AG04450 (cell line): ENCODE data around the gene ACSF3. TPM values are rescaled to one million over a fixed set of nuclear protein-coding genes. Genes with fewer than 3 reads are reported as not detected.

Experiments used
- CTCF ChIA-PET: fragments of 300-600, 350-600 bp; formaldehyde crosslinking; extraction: SDS; loops from one replicate; lab custom pipeline; 2022; ENCODE audit warnings: antibody characterized with exemption, inconsistent platforms; lab: Charles Lee
- POLR2A ChIA-PET: fragments of 350-600 bp; formaldehyde crosslinking; extraction: SDS; loops from one replicate; lab custom pipeline; 2021; ENCODE audit warnings: antibody characterized with exemption, inconsistent platforms; lab: Yijun Ruan, JAX
- DNase-seq: peaks from one replicate; pipeline ENCODE4 v3.0.0-alpha.2; 2011; ENCODE audit warnings: low read depth, low spot score
- H3K27ac ChIP-seq: one replicate; pipeline ENCODE4 v1.5.1; 2012; ENCODE audit warnings: low read depth, low read length, control low read depth
- H3K27me3 ChIP-seq: one replicate; pipeline ENCODE4 v1.6.0; 2012; ENCODE audit warnings: low read length; ENCODE audit not compliant: control insufficient read depth, insufficient read depth
- H3K4me3 ChIP-seq: 2 replicates; pipeline ENCODE4 v1.5.1; 2011; ENCODE audit warnings: mild to moderate bottlenecking, low read depth, low read length, control low read depth
- H3K9me3 ChIP-seq: 2 replicates; pipeline ENCODE4 v1.5.1; 2012; ENCODE audit warnings: low read length; ENCODE audit not compliant: control insufficient read depth, insufficient read depth
- CTCF ChIP-seq: IDR thresholded peaks from 2 replicates; pipeline ENCODE4 v1.5.1; 2011; ENCODE audit warnings: low read depth, low read length, control low read depth, inconsistent platforms
- polyA plus RNA-seq: library from polyadenylated mRNA; depleted of rRNA; stranded (reverse); fragments of >200 nt; gene quantifications from 2 replicates; pipeline ENCODE4 v1.2.3, GENCODE V29; 2011

ACSF3 gene
- polyA plus RNA-seq, 1 experiment: 11.2 TPM

- POLR2A ChIA-PET: no interaction called here
- CTCF ChIA-PET: no interaction called here
- Histone ChIP-seq H3K27me3 (peaks cover 6% of the 10 kb centered on the region), H3K9me3 (no peaks in the 10 kb centered on the region; the same call in 1 of the 2 replicates), H3K4me3 (no peak overlapping the region), H3K27ac (no peak overlapping the region)
- TF ChIP-seq CTCF: no peak
- no peak for DNase-seq
Observed at GRCh38 chr16:89058812-89059211, 34.8 kb upstream of the ACSF3 start.

- H3K27ac ChIP-seq: no peak overlapping the region
- no peak for DNase-seq
- no peak for TF ChIP-seq CTCF
- ChIA-PET POLR2A (no interaction called here), CTCF (no interaction called here)
- peaks cover 6% of the 10 kb centered on the region for H3K27me3 ChIP-seq
- H3K4me3 ChIP-seq: no peak overlapping the region
- H3K9me3 ChIP-seq: no peaks in the 10 kb centered on the region; the same call in 1 of the 2 replicates
Observed at GRCh38 chr16:89060207-89060794, 33.4 kb upstream of the ACSF3 start.

GRCh38 chr16:89061086-89061485 is 32.6 kb upstream of the ACSF3 start:
- CTCF ChIA-PET: no interaction called here
- Histone ChIP-seq H3K9me3 (no peaks in the 10 kb centered on the region; the same call in 1 of the 2 replicates), H3K27me3 (peaks cover 6% of the 10 kb centered on the region), H3K27ac (no peak overlapping the region), H3K4me3 (no peak overlapping the region)
- DNase-seq: no peak
- POLR2A ChIA-PET: no interaction called here
- TF ChIP-seq CTCF: no peak

- TF ChIP-seq CTCF: no peak
- POLR2A ChIA-PET: no interaction called here
- no peak overlapping the region for H3K27ac ChIP-seq
- H3K4me3 ChIP-seq: no peak overlapping the region
- no peaks in the 10 kb centered on the region; the same call in 1 of the 2 replicates for H3K9me3 ChIP-seq
- peaks cover 10% of the 10 kb centered on the region for H3K27me3 ChIP-seq
- DNase-seq: no peak
- CTCF ChIA-PET: no interaction called here
Observed at GRCh38 chr16:89061590-89062380, 31.9 kb upstream of the ACSF3 start.
